Measurements from ENCODE around the gene RGL2. TPM values are rescaled to one million over a fixed set of nuclear protein-coding genes. Genes with fewer than 3 reads are reported as not detected.
"Not testable (repeated sequence)": the region's sequence is repeated elsewhere in the genome, so short reads cannot be mapped to it uniquely, and the experiment has no call there.

The RGL2 gene, protein sequence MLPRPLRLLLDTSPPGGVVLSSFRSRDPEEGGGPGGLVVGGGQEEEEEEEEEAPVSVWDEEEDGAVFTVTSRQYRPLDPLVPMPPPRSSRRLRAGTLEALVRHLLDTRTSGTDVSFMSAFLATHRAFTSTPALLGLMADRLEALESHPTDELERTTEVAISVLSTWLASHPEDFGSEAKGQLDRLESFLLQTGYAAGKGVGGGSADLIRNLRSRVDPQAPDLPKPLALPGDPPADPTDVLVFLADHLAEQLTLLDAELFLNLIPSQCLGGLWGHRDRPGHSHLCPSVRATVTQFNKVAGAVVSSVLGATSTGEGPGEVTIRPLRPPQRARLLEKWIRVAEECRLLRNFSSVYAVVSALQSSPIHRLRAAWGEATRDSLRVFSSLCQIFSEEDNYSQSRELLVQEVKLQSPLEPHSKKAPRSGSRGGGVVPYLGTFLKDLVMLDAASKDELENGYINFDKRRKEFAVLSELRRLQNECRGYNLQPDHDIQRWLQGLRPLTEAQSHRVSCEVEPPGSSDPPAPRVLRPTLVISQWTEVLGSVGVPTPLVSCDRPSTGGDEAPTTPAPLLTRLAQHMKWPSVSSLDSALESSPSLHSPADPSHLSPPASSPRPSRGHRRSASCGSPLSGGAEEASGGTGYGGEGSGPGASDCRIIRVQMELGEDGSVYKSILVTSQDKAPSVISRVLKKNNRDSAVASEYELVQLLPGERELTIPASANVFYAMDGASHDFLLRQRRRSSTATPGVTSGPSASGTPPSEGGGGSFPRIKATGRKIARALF
- 114 TPM for total RNA-seq
- long read RNA-seq, transcript RGL2-247 (18 exons, 3,278 nt): major isoform, 139 of 404 reads
- long read RNA-seq, transcript RGL2-238 (17 exons, 2,687 nt): minor isoform, 7 of 404 reads
- long read RNA-seq, partial matches to known transcripts: 116 of 404 reads
- long read RNA-seq, other reads (novel, unspliced or antisense): 141 of 404 reads

DNA sequence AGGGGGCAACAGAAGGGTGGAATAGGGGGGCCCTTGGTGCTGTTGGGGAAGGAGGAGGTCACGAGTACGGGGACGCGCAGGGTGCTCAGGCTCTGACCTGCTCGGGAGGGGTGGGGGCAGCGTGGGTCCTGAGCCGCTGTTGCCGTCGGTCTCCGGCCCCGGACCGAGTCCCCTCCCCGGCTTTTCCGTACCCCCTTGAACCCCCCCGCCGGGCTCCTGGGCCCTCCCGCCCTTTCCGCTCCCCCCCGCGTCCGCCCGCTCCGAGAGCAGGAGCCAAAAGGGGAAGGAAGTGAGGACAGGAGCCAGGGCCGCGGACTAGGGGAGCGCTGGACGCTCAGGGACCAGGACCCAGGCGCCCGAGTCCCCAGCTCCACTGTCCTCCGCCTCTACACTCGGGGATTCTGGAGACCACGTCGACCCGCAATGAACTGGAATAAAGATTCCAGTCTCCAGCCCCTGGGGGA lies at the start of gene RGL2:
Gene RGL2, minus strand, starts transcription at position 170 of the 464 bp plus-strand sequence. CDS start 332 bp downstream, outside the sequence.
- Histone ChIP-seq H3K4me3 (peak within 1 kb of the TSS; percentile 90), H3K9me3 (no peaks in the 10 kb centered on the region), H3K4me1 (peaks cover 17% of the 10 kb centered on the region), H3K27ac (peak within 1 kb of the TSS; percentile 97), H3K27me3 (no peaks in the 10 kb centered on the region), H3K36me3 (peaks cover 52% of the 10 kb centered on the region)
- TF ChIP-seq, protein P1, sequence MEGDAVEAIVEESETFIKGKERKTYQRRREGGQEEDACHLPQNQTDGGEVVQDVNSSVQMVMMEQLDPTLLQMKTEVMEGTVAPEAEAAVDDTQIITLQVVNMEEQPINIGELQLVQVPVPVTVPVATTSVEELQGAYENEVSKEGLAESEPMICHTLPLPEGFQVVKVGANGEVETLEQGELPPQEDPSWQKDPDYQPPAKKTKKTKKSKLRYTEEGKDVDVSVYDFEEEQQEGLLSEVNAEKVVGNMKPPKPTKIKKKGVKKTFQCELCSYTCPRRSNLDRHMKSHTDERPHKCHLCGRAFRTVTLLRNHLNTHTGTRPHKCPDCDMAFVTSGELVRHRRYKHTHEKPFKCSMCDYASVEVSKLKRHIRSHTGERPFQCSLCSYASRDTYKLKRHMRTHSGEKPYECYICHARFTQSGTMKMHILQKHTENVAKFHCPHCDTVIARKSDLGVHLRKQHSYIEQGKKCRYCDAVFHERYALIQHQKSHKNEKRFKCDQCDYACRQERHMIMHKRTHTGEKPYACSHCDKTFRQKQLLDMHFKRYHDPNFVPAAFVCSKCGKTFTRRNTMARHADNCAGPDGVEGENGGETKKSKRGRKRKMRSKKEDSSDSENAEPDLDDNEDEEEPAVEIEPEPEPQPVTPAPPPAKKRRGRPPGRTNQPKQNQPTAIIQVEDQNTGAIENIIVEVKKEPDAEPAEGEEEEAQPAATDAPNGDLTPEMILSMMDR (IDR thresholded peaks at IDR 0.05): no peak
- intact Hi-C loops (cut with DNase I): no loop called here
- peak; percentile 95 for DNase-seq
- ATAC-seq: peak; percentile 81

DNA sequence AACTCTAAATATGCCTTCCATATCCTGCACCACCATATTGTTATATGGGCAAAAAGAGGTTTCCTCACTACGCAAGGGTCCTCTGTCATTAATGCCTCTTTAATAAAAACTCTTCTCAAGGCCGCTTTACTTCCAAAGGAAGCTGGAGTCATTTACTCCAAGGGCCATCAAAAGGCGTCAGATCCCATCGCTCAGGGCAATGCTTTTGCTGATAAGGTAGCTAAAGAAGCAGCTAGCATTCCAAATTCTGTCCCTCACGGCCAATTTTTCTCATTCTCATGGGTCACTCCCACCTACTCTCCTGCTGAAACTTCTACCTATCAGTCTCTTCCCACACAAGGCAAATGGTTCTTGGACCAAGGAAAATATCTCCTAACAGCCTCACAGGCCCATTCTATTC lies 49.1 kb upstream of the RGL2 start:
- ATAC-seq (no peak), DNase-seq (no peak)
- Histone ChIP-seq H3K4me1 (peaks cover 6% of the 10 kb centered on the region), H3K27me3 (no peaks in the 10 kb centered on the region), H3K27ac (no peak overlapping the region), H3K36me3 (no peaks in the 10 kb centered on the region), H3K9me3 (no peaks in the 10 kb centered on the region), H3K4me3 (peak overlapping the region; percentile 17)
- TF ChIP-seq, protein P1 (IDR thresholded peaks at IDR 0.05): no peak
- intact Hi-C loops (cut with DNase I): no loop called here

- peak overlapping the region; percentile 65 for H3K27ac ChIP-seq
- DNase-seq; ATAC-seq; H3K27me3 ChIP-seq; H3K4me1 ChIP-seq; intact Hi-C loops (cut with DNase I); H3K9me3 ChIP-seq; H3K36me3 ChIP-seq: not testable (repeated sequence)
- H3K4me3 ChIP-seq: peak overlapping the region; percentile 17
These were observed 48.2 kb upstream of the RGL2 start for GRCh38 chr6:33346972-33347371.

DNA sequence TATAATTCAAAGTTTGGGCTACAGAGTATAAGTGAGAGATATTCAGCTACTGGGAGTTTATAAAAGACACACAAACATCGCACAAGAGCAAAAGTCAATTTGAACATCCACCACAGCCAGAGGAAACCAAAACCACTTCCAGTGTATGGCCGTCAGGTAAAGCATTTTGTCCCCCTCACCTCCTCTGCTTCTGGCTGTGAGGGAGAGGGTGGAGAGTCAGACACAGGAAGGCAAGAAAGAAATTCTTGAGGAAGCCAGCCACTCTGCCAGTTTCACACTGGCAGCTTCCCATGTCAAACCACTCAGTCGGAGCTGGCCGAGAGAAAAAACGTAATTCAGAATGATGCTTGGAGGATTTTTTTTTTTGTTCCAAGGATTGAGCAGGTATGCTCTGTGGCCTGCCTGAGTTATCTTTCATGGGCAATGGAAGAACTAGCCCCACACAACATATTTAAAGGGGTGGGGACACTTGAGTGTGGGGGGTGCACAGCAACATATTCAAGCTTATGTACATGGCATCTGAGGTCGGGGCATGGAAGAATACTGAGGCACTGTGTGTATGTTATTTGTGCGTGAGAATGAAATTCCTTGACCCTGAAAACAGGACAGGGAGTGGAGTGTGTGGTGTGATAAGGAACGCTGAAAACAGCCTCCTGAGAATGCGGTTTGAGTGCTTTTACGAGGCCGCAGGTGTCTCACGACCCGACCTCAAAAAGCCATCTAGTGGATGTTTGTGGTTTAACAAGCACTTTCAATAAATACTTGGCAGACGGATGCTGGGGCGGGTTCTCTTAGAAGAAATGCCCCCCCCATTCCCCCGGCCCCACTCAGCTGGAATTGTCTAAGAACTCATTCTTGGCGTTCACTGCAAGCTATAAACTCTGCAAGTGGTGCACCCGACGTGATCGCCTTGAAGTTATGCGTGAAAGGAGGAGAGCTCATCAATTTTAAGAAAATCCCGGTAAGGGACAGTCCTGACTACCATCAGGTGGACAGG lies 46.3 kb upstream of the RGL2 start:
- H3K27ac ChIP-seq: peak overlapping the region; percentile 67
- intact Hi-C loops (cut with DNase I): no loop called here
- H3K27me3 ChIP-seq: no peaks in the 10 kb centered on the region
- H3K4me3 ChIP-seq: peak overlapping the region; percentile 27
- ATAC-seq (peak; percentile 87), DNase-seq (peak; percentile 87)
- TF ChIP-seq, protein P1 (IDR thresholded peaks at IDR 0.05): peak; percentile 62
- no peaks in the 10 kb centered on the region for H3K36me3 ChIP-seq
- no peaks in the 10 kb centered on the region for H3K9me3 ChIP-seq
- peaks cover 6% of the 10 kb centered on the region for H3K4me1 ChIP-seq

- no peaks in the 10 kb centered on the region for H3K36me3 ChIP-seq
- H3K27ac ChIP-seq: peak overlapping the region; percentile 67
- H3K9me3 ChIP-seq: no peaks in the 10 kb centered on the region
- TF ChIP-seq, protein P1 (IDR thresholded peaks at IDR 0.05): no peak
- DNase-seq (no peak), ATAC-seq (peak; percentile 38)
- H3K4me1 ChIP-seq: peaks cover 6% of the 10 kb centered on the region
- no peaks in the 10 kb centered on the region for H3K27me3 ChIP-seq
- intact Hi-C loops (cut with DNase I): no loop called here
- no peak overlapping the region for H3K4me3 ChIP-seq
These were observed 45.3 kb upstream of the RGL2 start for GRCh38 chr6:33343953-33344611.

GRCh38 chr6:33343606-33343952 lies 44.8 kb upstream of the RGL2 start:
- not testable (repeated sequence) for ATAC-seq

More at GRCh38 chr6:33343606-33343952, 44.8 kb upstream of the RGL2 start:
- H3K36me3 ChIP-seq; H3K9me3 ChIP-seq; H3K4me3 ChIP-seq; H3K4me1 ChIP-seq; intact Hi-C loops (cut with DNase I); DNase-seq; H3K27me3 ChIP-seq: not testable (repeated sequence)
- H3K27ac ChIP-seq: peak overlapping the region; percentile 30
